Esophagus muscularis mucosa (tissue), 4 donors: ENCODE measurements around the gene TSPAN5. TPM values are rescaled to one million over a fixed set of nuclear protein-coding genes. Genes with fewer than 3 reads are reported as not detected.

Experiments
- DNase-seq: peaks from one replicate; pipeline ENCODE4 v3.0.0-alpha.2; 2017; ENCODE audit errors: extremely low spot score
- H3K27ac ChIP-seq, 4 donors: fragments of 200-600 bp; sonication (generic); replicated peaks in 1 of 4; 1 replicate in 3 of 4; 2 replicates in 1 of 4; pipeline ENCODE4 v1.5.1; 2016 to 2019; ENCODE audit warnings: mild to moderate bottlenecking in 1 of 4
- H3K27me3 ChIP-seq, 4 donors: fragments of 200-600 bp; sonication (generic); one replicate each; pipeline versions ENCODE4 v1.5.1 to v1.6.0; 2016 to 2019
- H3K36me3 ChIP-seq, 4 donors: fragments of 200-600 bp; sonication (generic); one replicate each; pipeline ENCODE4 v1.5.1; 2016 to 2019
- H3K4me1 ChIP-seq, 4 donors: fragments of 200-600 bp; sonication (generic); one replicate each; pipeline ENCODE4 v1.5.1; 2016 to 2019
- H3K4me3 ChIP-seq, 4 donors: fragments of 200-600 bp; sonication (generic); 1 replicate in 2 of 4; 2 replicates in 2 of 4; pipeline ENCODE4 v1.5.1; 2016 to 2019; ENCODE audit warnings: mild to moderate bottlenecking in 4 of 4, moderate library complexity in 1 of 4
- H3K9me3 ChIP-seq, 4 donors: fragments of 200-600 bp; sonication (generic); 1 replicate in 3 of 4; 2 replicates in 1 of 4; pipeline ENCODE4 v1.5.1; 2016 to 2019
- CTCF ChIP-seq, 3 experiments: fragments of 200-600 bp in 2 of 3; fragments of 450-650 bp in 1 of 3; sonication (generic) in 2 of 3; IDR thresholded peaks; one replicate each; pipeline ENCODE4 v1.5.1; 2017 to 2019; ENCODE audit warnings: antibody characterized with exemption in 3 of 3, mild to moderate bottlenecking in 2 of 3, moderate library complexity in 1 of 3
- EP300 ChIP-seq: sonication (generic); formaldehyde crosslinking; IDR thresholded peaks from one replicate; pipeline ENCODE4 v1.6.1; 2017; ENCODE audit warnings: antibody characterized with exemption
- POLR2A ChIP-seq: fragments of 450-650 bp; IDR thresholded peaks from one replicate; pipeline ENCODE4 v1.6.1; 2017; ENCODE audit warnings: antibody characterized with exemption, moderate library complexity, mild to moderate bottlenecking, low read depth
- POLR2AphosphoS5 ChIP-seq, 2 donors: sonication (generic); formaldehyde crosslinking; IDR thresholded peaks; one replicate each; pipeline ENCODE4 v1.6.1; 2017; ENCODE audit warnings: antibody characterized with exemption in 2 of 2
- WGBS: methylation state at CpG from one replicate; pipeline ENCODE4 v1.1.5; 2018; 5-methylcytosine and 5-hydroxymethylcytosine counted together
- intact Hi-C: fragments of 100-400 bp; cut with DNase I; formaldehyde crosslinking; loops from one replicate; pipeline ENCODE4 v1.15.1; 2023
- total RNA-seq, 4 donors: library from RNA; depleted of rRNA; stranded (reverse); fragments of >200 nt; gene quantifications; one replicate each; pipeline versions ENCODE4 v1.1.0 to v1.2.1, GENCODE V29; 2016

TSPAN5 gene
- total RNA-seq, 4 donors from 2014 or later, result 9.1 to 16.8 (median 13.3) TPM

GRCh38 chr4:98510340-98510739 lies 148.1 kb downstream of the TSPAN5 start:
- DNase-seq, result no peak
- WGBS, result 82% methylated on average over 2 of the region's 2 CpGs
- no peak overlapping the region for H3K4me3 ChIP-seq
- H3K27me3 ChIP-seq, result no peaks in the 10 kb centered on the region
- H3K4me1 ChIP-seq, result peaks cover 0 to 20% (median 9%) of the 10 kb centered on the region in 4 donors
- no peaks in the 10 kb centered on the region for H3K9me3 ChIP-seq
- intact Hi-C loops, result no loop called here
- TF ChIP-seq EP300 (no peak), POLR2A (no peak), POLR2AphosphoS5 (IDR thresholded peaks at IDR 0.05) (no peak), CTCF (IDR thresholded peaks at IDR 0.05) (no peak)
- no peaks in the 10 kb centered on the region for H3K36me3 ChIP-seq
- H3K27ac ChIP-seq, result peak overlapping the region in 1 of 4 donors; percentile 3

DNA sequence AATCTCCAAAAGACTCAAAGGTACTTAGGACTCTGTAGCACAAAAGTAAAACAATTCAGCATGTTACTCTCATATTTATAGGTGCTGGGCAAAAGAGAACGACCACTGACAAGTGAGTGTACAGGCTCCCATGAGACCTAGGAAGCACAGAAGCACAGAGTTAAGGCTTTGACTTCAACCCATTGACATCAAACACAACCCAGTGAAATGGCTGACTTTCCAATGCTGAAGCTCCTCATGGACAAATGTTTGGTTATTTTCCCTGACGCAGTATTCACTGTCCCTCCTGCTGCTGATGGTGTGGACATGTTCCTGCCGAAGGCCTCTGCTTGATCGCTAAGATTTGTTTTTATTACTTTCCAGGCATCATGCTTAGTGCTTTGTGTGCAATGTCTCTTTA lies 148.7 kb downstream of the TSPAN5 start:
- Histone ChIP-seq H3K27me3 (no peaks in the 10 kb centered on the region), H3K4me1 (peaks cover 0 to 20% (median 9%) of the 10 kb centered on the region in 4 donors), H3K36me3 (no peaks in the 10 kb centered on the region), H3K4me3 (no peak overlapping the region), H3K27ac (no peak overlapping the region), H3K9me3 (no peaks in the 10 kb centered on the region)
- no peak for TF ChIP-seq POLR2AphosphoS5 (IDR thresholded peaks at IDR 0.05)
- TF ChIP-seq POLR2A, result no peak
- no peak for TF ChIP-seq CTCF (IDR thresholded peaks at IDR 0.05)
- no peak for TF ChIP-seq EP300
- 82% methylated on average over 4 of the region's 4 CpGs for WGBS
- no peak for DNase-seq
- intact Hi-C loops, result no loop called here

- intact Hi-C loops, result no loop called here
- no peak overlapping the region for H3K27ac ChIP-seq
- WGBS, result 61% methylated on average over 7 of the region's 7 CpGs
Observed at GRCh38 chr4:98508829-98509598, 149.4 kb downstream of the TSPAN5 start.

DNA sequence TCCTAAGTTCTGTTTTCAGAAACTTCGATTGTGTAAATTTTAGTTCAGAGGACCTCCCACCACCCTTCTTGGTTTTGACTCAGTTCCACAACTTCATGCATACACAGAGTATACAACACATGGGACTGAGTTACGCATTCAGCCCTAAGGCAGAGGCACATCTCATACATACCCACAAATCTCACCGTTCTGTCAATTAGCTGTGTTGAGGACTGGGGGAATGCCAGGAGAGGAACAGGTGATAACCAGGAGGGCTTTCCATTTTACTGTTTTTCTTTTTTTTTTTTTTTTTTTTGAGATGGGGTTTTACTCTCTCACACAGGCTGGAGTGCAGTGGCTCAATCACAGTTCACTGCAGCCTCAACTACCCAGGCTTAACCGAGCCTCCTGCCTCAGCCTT lies 150.2 kb downstream of the TSPAN5 start:
- intact Hi-C loops, result no loop called here
- peaks cover 0 to 20% (median 9%) of the 10 kb centered on the region in 4 donors for H3K4me1 ChIP-seq
- WGBS, result 97% methylated on average over 4 of the region's 4 CpGs
- no peaks in the 10 kb centered on the region for H3K9me3 ChIP-seq
- H3K27ac ChIP-seq, result no peak overlapping the region
- H3K36me3 ChIP-seq, result no peaks in the 10 kb centered on the region
- DNase-seq, result no peak
- H3K4me3 ChIP-seq, result no peak overlapping the region
- TF ChIP-seq POLR2A, result no peak
- no peak for TF ChIP-seq EP300
- no peak for TF ChIP-seq CTCF (IDR thresholded peaks at IDR 0.05)
- no peak for TF ChIP-seq POLR2AphosphoS5 (IDR thresholded peaks at IDR 0.05)
- H3K27me3 ChIP-seq, result no peaks in the 10 kb centered on the region

More at GRCh38 chr4:98508829-98509598, 149.4 kb downstream of the TSPAN5 start:
- TF ChIP-seq POLR2A, result no peak
- no peak for TF ChIP-seq CTCF (IDR thresholded peaks at IDR 0.05)
- TF ChIP-seq EP300, result no peak
- TF ChIP-seq POLR2AphosphoS5 (IDR thresholded peaks at IDR 0.05), result no peak
- Histone ChIP-seq H3K9me3 (no peaks in the 10 kb centered on the region), H3K27me3 (no peaks in the 10 kb centered on the region), H3K4me1 (peaks cover 0 to 20% (median 9%) of the 10 kb centered on the region in 4 donors), H3K36me3 (no peaks in the 10 kb centered on the region), H3K4me3 (no peak overlapping the region)
- no peak for DNase-seq

GRCh38 chr4:98507299-98507698 lies 151.1 kb downstream of the TSPAN5 start:
- H3K4me3 ChIP-seq, result no peak overlapping the region
- peaks cover 0 to 20% (median 9%) of the 10 kb centered on the region in 4 donors for H3K4me1 ChIP-seq
- H3K9me3 ChIP-seq, result no peaks in the 10 kb centered on the region
- TF ChIP-seq EP300, result no peak
- no peak for TF ChIP-seq POLR2A
- no peak for TF ChIP-seq POLR2AphosphoS5 (IDR thresholded peaks at IDR 0.05)
- no peak for TF ChIP-seq CTCF (IDR thresholded peaks at IDR 0.05)
- intact Hi-C loops, result no loop called here
- WGBS, result 74% methylated on average over 3 of the region's 3 CpGs
- no peak for DNase-seq
- no peak overlapping the region for H3K27ac ChIP-seq
- no peaks in the 10 kb centered on the region for H3K36me3 ChIP-seq
- H3K27me3 ChIP-seq, result no peaks in the 10 kb centered on the region
